HepG2 (cell line): ENCODE data around the gene MIOS. TPM values are rescaled to one million over a fixed set of nuclear protein-coding genes. Genes with fewer than 3 reads are reported as not detected.

Experiments
- CHCHD3 ChIP-seq: sonication (generic); formaldehyde crosslinking; IDR thresholded peaks from 2 replicates; pipeline ENCODE4 v1.8.0; 2022; ENCODE audit warnings: mild to moderate bottlenecking, missing genetic modification reagents, moderate library complexity
- ELF3 ChIP-seq: IDR thresholded peaks from 2 replicates; pipeline ENCODE4 v1.6.1; 2016; ENCODE audit warnings: missing genetic modification reagents, missing compliant biosample characterization
- FOXJ3 ChIP-seq: sonication (generic); formaldehyde crosslinking; IDR thresholded peaks from 2 replicates; pipeline ENCODE4 v1.4.0; 2020; ENCODE audit warnings: missing genetic modification reagents, mild to moderate bottlenecking, borderline replicate concordance
- GABPA ChIP-seq, 2 experiments: IDR thresholded peaks; 2 replicates each; pipeline ENCODE4 v1.6.1; 2011 to 2016; ENCODE audit warnings: low read depth in 2 of 2, low read length in 1 of 2, missing biosample characterization in 1 of 2, missing genetic modification characterization in 1 of 2
- LRRFIP1 ChIP-seq: sonication (generic); formaldehyde crosslinking; conservative IDR thresholded peaks from 2 replicates; pipeline ENCODE4 v1.4.0; 2020; ENCODE audit warnings: missing genetic modification reagents
- SIN3B ChIP-seq: fragments of 150-350 bp; IDR thresholded peaks from 2 replicates; pipeline ENCODE4 v1.6.1; 2014; ENCODE audit warnings: low read length
- YEATS2 ChIP-seq: sonication (generic); formaldehyde crosslinking; IDR thresholded peaks from 2 replicates; pipeline ENCODE4 v1.4.0; 2020; ENCODE audit warnings: missing genetic modification reagents, borderline replicate concordance
- ZBTB7B ChIP-seq: sonication (generic); formaldehyde crosslinking; IDR thresholded peaks from 2 replicates; pipeline ENCODE4 v1.4.0; 2020; ENCODE audit warnings: missing genetic modification reagents
- ZKSCAN5 ChIP-seq: sonication (generic); formaldehyde crosslinking; IDR thresholded peaks from 2 replicates; pipeline ENCODE4 v1.5.1; 2020; ENCODE audit warnings: mild to moderate bottlenecking, missing genetic modification reagents
- ZNF34 ChIP-seq: sonication (generic); formaldehyde crosslinking; IDR thresholded peaks from 2 replicates; pipeline ENCODE4 v1.4.0; 2020; ENCODE audit warnings: mild to moderate bottlenecking, missing genetic modification reagents, borderline replicate concordance
- ZNF441 ChIP-seq: sonication (generic); formaldehyde crosslinking; IDR thresholded peaks from 2 replicates; pipeline ENCODE4 v1.7.0; 2021; ENCODE audit warnings: missing genetic modification reagents, borderline replicate concordance
- ZNF660 ChIP-seq: sonication (generic); formaldehyde crosslinking; IDR thresholded peaks from 2 replicates; pipeline ENCODE4 v1.5.1; 2020; ENCODE audit warnings: mild to moderate bottlenecking, low read depth, missing genetic modification reagents, borderline replicate concordance
- ZNF839 ChIP-seq: sonication (generic); formaldehyde crosslinking; IDR thresholded peaks from 2 replicates; pipeline ENCODE4 v1.4.0; 2020; ENCODE audit warnings: missing genetic modification reagents, mild to moderate bottlenecking, borderline replicate concordance
- polyA plus RNA-seq, 8 experiments: library from polyadenylated mRNA; depleted of rRNA in 3 of 8; stranded (reverse) in 7 of 8; unstranded in 1 of 8; fragments of >200 nt; fragmentation: Illumina TruSeq in 4 of 8; extraction: Trizol in 4 of 8; gene quantifications; 2 replicates each; pipeline versions ENCODE4 v1.2.1 to v1.2.3, GENCODE V29; 2011 to 2016; ENCODE audit warnings: low read depth in 4 of 8, missing spikeins in 1 of 8, mixed read lengths in 1 of 8; ENCODE audit not compliant: insufficient read depth in 1 of 8
- total RNA-seq, 5 experiments: library from RNA; depleted of rRNA; stranded (reverse); fragments of >200 nt; fragmentation: Illumina TruSeq; extraction: Trizol; gene quantifications; 2 replicates each; pipeline ENCODE4 v1.2.3, GENCODE V29; 2016; ENCODE audit warnings: low read depth in 1 of 5
- TF ChIP-seq, protein P1 (sequence below): sonication (generic); formaldehyde crosslinking; IDR thresholded peaks from 2 replicates; pipeline ENCODE4 v1.4.0; 2020; ENCODE audit warnings: mild to moderate bottlenecking, missing genetic modification reagents
- TF ChIP-seq, protein P2 (sequence below): sonication (generic); formaldehyde crosslinking; IDR thresholded peaks from 2 replicates; pipeline ENCODE4 v1.4.0; 2020; ENCODE audit warnings: mild to moderate bottlenecking, missing genetic modification reagents
- TF ChIP-seq, protein P3 (sequence below): sonication (generic); formaldehyde crosslinking; IDR thresholded peaks from 2 replicates; pipeline ENCODE4 v1.8.0; 2022; ENCODE audit warnings: mild to moderate bottlenecking, missing genetic modification reagents, moderate library complexity

The MIOS gene
- total and polyA plus RNA-seq, 2 of the 13 experiments (the other 11 are each of a cell fraction or from before 2014, with no cell fraction given), result 15.2 to 33.5 TPM

DNA sequence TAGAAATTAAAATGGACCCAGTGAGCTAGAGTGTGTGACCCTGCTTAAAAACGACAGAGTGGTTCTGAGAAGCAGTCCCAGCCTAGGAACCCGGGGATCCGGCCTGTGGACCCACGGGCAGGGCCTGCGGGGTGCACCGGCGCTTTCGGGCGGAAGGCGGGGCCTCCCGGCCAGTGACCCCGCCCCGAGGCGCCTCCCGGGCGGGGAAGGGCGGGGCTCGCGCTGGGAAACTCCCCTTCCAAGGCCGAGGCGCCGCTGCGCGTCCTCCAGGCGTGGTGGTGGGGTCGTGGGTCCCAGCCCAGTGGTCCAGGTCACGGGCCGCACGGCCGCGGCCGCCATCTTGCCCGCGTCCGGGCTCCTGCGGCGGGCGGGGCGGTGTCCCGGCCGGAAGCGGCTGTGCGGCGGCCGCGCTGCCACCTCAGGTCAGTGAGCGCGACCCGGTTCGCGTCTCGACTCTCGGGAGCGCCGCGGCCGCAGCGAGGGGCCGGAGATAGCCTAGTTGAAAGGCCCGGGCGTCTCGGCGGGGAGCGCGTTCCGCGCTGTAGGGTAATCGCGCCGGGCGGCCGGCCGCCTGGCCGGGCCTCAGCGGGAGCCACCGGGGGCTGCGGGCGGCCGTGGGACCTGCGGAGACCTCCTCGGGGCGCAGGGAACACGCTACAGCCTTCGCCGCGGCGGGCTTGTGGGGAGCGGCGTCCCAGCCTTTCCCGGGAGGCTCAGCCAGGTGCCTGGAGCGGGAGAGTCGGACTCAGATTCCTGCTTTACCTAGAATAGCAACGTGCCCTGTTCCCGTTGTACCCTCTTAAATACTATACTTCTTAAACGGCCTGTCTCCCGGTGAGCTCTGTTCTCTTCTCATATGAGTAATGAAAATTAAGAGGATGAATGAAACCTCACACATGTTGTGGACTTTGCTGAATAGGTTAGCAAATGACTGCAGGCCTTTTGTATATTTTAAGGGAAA is at the start of gene MIOS (continued):
- TF ChIP-seq, protein P1, sequence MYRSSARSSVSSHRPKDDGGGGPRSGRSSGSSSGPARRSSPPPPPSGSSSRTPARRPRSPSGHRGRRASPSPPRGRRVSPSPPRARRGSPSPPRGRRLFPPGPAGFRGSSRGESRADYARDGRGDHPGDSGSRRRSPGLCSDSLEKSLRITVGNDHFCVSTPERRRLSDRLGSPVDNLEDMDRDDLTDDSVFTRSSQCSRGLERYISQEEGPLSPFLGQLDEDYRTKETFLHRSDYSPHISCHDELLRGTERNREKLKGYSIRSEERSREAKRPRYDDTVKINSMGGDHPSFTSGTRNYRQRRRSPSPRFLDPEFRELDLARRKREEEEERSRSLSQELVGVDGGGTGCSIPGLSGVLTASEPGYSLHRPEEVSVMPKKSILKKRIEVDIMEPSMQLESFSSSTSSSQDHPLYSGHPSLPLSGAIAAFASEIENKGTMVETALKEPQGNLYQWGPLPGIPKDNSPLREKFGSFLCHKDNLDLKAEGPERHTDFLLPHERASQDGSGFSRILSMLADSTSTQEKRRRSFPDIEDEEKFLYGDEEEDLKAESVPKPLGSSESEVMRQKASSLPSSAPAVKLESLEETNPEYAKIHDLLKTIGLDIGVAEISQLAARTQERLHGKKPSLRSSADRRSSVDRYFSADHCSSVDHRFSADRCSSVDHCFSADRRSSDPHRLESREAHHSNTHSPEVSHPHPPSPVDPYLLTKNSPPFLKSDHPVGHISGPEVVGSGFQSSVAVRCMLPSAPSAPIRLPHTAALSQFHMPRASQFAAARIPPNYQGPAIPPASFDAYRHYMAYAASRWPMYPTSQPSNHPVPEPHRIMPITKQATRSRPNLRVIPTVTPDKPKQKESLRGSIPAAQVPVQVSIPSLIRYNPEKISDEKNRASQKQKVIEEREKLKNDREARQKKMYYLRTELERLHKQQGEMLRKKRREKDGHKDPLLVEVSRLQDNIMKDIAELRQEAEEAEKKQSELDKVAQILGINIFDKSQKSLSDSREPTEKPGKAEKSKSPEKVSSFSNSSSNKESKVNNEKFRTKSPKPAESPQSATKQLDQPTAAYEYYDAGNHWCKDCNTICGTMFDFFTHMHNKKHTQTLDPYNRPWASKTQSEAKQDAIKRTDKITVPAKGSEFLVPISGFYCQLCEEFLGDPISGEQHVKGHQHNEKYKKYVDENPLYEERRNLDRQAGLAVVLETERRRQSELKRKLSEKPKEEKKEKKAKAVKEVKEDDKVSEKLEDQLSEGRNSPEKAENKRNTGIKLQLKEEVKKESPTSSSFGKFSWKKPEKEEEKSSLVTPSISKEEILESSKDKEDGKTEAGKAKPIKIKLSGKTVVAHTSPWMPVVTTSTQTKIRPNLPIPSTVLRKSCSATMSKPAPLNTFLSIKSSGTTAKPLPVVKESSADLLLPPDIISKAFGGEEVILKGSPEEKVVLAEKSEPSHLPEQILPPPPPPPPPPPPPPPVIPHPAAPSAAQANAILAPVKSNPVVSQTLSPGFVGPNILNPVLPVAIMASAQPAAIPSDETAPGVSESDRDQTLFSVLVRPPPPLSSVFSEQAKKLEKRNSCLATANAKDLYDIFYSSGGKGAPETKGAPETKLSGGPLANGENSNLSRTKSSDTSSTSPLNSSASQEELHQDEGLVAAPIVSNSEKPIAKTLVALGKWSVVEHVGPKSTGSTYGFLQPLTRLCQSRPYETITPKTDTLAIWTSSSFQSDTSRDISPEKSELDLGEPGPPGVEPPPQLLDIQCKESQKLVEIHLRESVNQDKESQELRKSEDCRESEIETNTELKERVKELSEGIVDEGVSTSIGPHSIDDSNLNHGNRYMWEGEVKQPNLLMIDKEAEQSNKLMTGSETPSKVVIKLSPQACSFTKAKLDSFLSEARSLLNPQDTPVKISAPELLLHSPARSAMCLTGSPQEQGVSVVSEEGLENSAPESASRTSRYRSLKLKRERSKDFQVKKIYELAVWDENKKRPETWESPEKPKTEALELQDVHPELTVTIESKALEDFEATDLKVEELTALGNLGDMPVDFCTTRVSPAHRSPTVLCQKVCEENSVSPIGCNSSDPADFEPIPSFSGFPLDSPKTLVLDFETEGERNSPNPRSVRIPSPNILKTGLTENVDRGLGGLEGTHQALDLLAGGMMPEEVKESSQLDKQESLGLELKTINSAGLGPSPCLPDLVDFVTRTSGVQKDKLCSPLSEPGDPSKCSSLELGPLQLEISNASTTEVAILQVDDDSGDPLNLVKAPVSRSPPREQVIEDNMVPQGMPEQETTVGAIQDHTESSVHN (CRISPR knock-in tag), result no peak
- TF ChIP-seq ZNF441 (CRISPR knock-in tag) (peak; percentile 73; the same call in 1 of the 2 replicates), ZBTB7B (CRISPR knock-in tag) (no peak; the same call in 1 of the 2 replicates), CHCHD3 (0 out of 2 replicates have a peak, but pooled peaks have one; percentile 46), YEATS2 (CRISPR knock-in tag) (no peak), LRRFIP1 (CRISPR knock-in tag) (no peak), SIN3B (0 out of 2 replicates have a peak, but pooled peaks have one; percentile 29), FOXJ3 (CRISPR knock-in tag) (no peak), ZNF839 (CRISPR knock-in tag) (no peak), ELF3 (CRISPR knock-in tag) (no peak), ZNF34 (no peak), ZNF660 (CRISPR knock-in tag) (no peak), ZKSCAN5 (CRISPR knock-in tag) (no peak), GABPA (IDR thresholded peaks at IDR 0.05; ENCODE audit: low read depth, low read length) (peak; percentile 49; the same call in 1 of the 2 replicates), GABPA (CRISPR knock-in tag; IDR thresholded peaks at IDR 0.05; ENCODE audit: low read depth) (peak; percentile 24; the same call in 1 of the 2 replicates)
- TF ChIP-seq, protein P2, sequence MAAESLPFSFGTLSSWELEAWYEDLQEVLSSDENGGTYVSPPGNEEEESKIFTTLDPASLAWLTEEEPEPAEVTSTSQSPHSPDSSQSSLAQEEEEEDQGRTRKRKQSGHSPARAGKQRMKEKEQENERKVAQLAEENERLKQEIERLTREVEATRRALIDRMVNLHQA, result no peak
- TF ChIP-seq, protein P3, sequence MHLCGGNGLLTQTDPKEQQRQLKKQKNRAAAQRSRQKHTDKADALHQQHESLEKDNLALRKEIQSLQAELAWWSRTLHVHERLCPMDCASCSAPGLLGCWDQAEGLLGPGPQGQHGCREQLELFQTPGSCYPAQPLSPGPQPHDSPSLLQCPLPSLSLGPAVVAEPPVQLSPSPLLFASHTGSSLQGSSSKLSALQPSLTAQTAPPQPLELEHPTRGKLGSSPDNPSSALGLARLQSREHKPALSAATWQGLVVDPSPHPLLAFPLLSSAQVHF, result no peak
